Endothelial cell of umbilical vein (primary cell): ENCODE data around the gene CAMKMT. TPM values are rescaled to one million over a fixed set of nuclear protein-coding genes. Genes with fewer than 3 reads are reported as not detected.

ENCODE experiments used
- BruUV-seq: library from RNA; stranded (reverse); fragments of 400-500 nt; replicated peaks from 2 replicates; lab custom pipeline; 2021; lab: Mats Ljungman, UMichigan
- CTCF ChIA-PET: fragments of 300-600, 350-600 bp; sonication (Branson Sonifier 250); formaldehyde crosslinking; loops from one replicate; lab custom pipeline; 2021; ENCODE audit warnings: antibody characterized with exemption, inconsistent platforms; lab: Charles Lee
- POLR2A ChIA-PET: fragments of 300-600, 350-600 bp; sonication (Branson Sonifier 250); formaldehyde crosslinking; loops from one replicate; lab custom pipeline; 2021; ENCODE audit warnings: antibody characterized with exemption, inconsistent platforms; lab: Charles Lee
- DNase-seq: peaks from one replicate; pipeline ENCODE4 v3.0.0-alpha.2; 2011; ENCODE audit warnings: low read depth, low spot score
- FAIRE-seq: peaks from 2 replicates; lab custom pipeline; 2011; peaks lifted over from hg19 to GRCh38; lab: Jason Lieb, UNC
- H2AFZ ChIP-seq: 2 replicates; pipeline ENCODE4 v1.6.0; 2012; ENCODE audit warnings: low read depth, low read length, control low read depth, inconsistent platforms
- H3K27ac ChIP-seq: 2 replicates; pipeline ENCODE4 v1.5.1; 2011; ENCODE audit warnings: low read depth, mild to moderate bottlenecking, control low read depth, low read length, moderate library complexity; ENCODE audit not compliant: insufficient read depth
- H3K27me3 ChIP-seq, 2 experiments: 2 replicates each; pipeline versions ENCODE4 v1.6.0 to v1.6.1; 2011; ENCODE audit warnings: low read length in 2 of 2, mixed read lengths in 1 of 2; ENCODE audit not compliant: control insufficient read depth in 2 of 2, insufficient read depth in 2 of 2
- H3K36me3 ChIP-seq, 2 experiments: 2 replicates in 1 of 2; 3 replicates in 1 of 2; pipeline ENCODE4 v1.5.1; 2011; ENCODE audit warnings: low read length in 2 of 2, mild to moderate bottlenecking in 1 of 2, moderate library complexity in 1 of 2; ENCODE audit not compliant: control insufficient read depth in 2 of 2, insufficient read depth in 2 of 2; ENCODE audit errors: extremely low read depth in 1 of 2
- H3K4me1 ChIP-seq: 3 replicates; pipeline ENCODE4 v1.5.1; 2011; ENCODE audit warnings: mild to moderate bottlenecking, low read length; ENCODE audit not compliant: control insufficient read depth, insufficient read depth; ENCODE audit errors: extremely low read depth
- H3K4me2 ChIP-seq: 2 replicates; pipeline ENCODE4 v1.6.1; 2011; ENCODE audit warnings: low read length, control low read depth, mixed read lengths; ENCODE audit not compliant: insufficient read depth
- H3K4me3 ChIP-seq, 3 experiments: fragments of 200-600 bp in 1 of 3; sonication (generic), shearing (Covaris generic) in 1 of 3; replicated peaks in 1 of 3; 2 replicates each; pipeline ENCODE4 v1.5.1; 2011 to 2016; ENCODE audit warnings: control low read depth in 3 of 3, low read length in 3 of 3, mild to moderate bottlenecking in 2 of 3, inconsistent platforms in 1 of 3, low read depth in 1 of 3, moderate library complexity in 1 of 3; ENCODE audit not compliant: insufficient read depth in 1 of 3
- H3K79me2 ChIP-seq: 2 replicates; pipeline ENCODE4 v1.6.0; 2012; ENCODE audit warnings: low read length, inconsistent platforms; ENCODE audit not compliant: control insufficient read depth, insufficient read depth
- H3K9ac ChIP-seq: replicated peaks from 2 replicates; pipeline ENCODE3; 2011; ENCODE audit warnings: low read length, control low read depth; ENCODE audit not compliant: insufficient read depth; ENCODE audit errors: extremely low read depth
- H3K9me1 ChIP-seq: replicated peaks from 3 replicates; pipeline ENCODE4 v1.6.0; 2011; ENCODE audit warnings: mild to moderate bottlenecking, low read length; ENCODE audit not compliant: control insufficient read depth, insufficient read depth; ENCODE audit errors: extremely low read depth
- H3K9me3 ChIP-seq: replicated peaks from 2 replicates; pipeline ENCODE4 v1.5.1; 2012; ENCODE audit warnings: low read length, inconsistent platforms; ENCODE audit not compliant: control insufficient read depth, insufficient read depth
- H4K20me1 ChIP-seq: replicated peaks from 2 replicates; pipeline ENCODE3; 2011; ENCODE audit warnings: mild to moderate bottlenecking, low read length; ENCODE audit not compliant: control insufficient read depth, insufficient read depth; ENCODE audit errors: extremely low read depth
- CTCF ChIP-seq, 2 donors: IDR thresholded peaks; 1 replicate in 1 of 2; 2 replicates in 1 of 2; pipeline ENCODE4 v1.5.1; 2011; ENCODE audit warnings: low read length in 2 of 2, mild to moderate bottlenecking in 2 of 2, moderate library complexity in 2 of 2, control low read depth in 1 of 2, inconsistent platforms in 1 of 2, low read depth in 1 of 2; ENCODE audit not compliant: insufficient read depth in 1 of 2; ENCODE audit errors: extremely low read depth in 1 of 2
- EZH2 ChIP-seq: IDR thresholded peaks from 2 replicates; pipeline ENCODE4 v1.6.1; 2012; ENCODE audit warnings: borderline replicate concordance, low read depth, mild to moderate bottlenecking, moderate library complexity, low read length, inconsistent platforms; ENCODE audit not compliant: severe bottlenecking
- FOS ChIP-seq: IDR thresholded peaks from 2 replicates; pipeline ENCODE4 v1.6.1; 2011; ENCODE audit warnings: mild to moderate bottlenecking, low read length, moderate library complexity, borderline replicate concordance; ENCODE audit not compliant: insufficient read depth
- GATA2 ChIP-seq: IDR thresholded peaks from 2 replicates; pipeline ENCODE4 v1.7.0; 2011; ENCODE audit warnings: low read depth, mild to moderate bottlenecking, moderate library complexity, mixed read lengths, low read length; ENCODE audit not compliant: insufficient read length, insufficient read depth
- JUN ChIP-seq: IDR thresholded peaks from 2 replicates; pipeline ENCODE4 v1.6.1; 2011; ENCODE audit warnings: borderline replicate concordance, low read depth; ENCODE audit not compliant: insufficient read length, insufficient read depth
- MAX ChIP-seq: IDR thresholded peaks from 2 replicates; pipeline ENCODE4 v1.6.1; 2011; ENCODE audit not compliant: insufficient read depth, insufficient read length
- MYC ChIP-seq: IDR thresholded peaks from one replicate; pipeline ENCODE4 v1.6.1; 2011; ENCODE audit warnings: mild to moderate bottlenecking, low read depth, low read length
- POLR2A ChIP-seq: IDR thresholded peaks from 2 replicates; pipeline ENCODE4 v1.6.1; 2012; ENCODE audit warnings: low read depth, mild to moderate bottlenecking, control low read depth, low read length
- POLR2AphosphoS5 ChIP-seq: IDR thresholded peaks from 2 replicates; pipeline ENCODE4 v1.6.1; 2012; ENCODE audit warnings: low read depth, mild to moderate bottlenecking, control low read depth, low read length, moderate library complexity; ENCODE audit not compliant: insufficient read depth
- dilution Hi-C: fragments of 300-500 bp; cut with MboI; formaldehyde crosslinking; loops from one replicate; pipeline ENCODE4 v1.15.0; 2019; ENCODE audit warnings: low sequenced_read_pairs; ENCODE audit not compliant: extremely low pct_ligation_motif_present
- intact Hi-C: fragments of 100-400 bp; cut with micrococcal nuclease; formaldehyde crosslinking; loops from one replicate; pipeline ENCODE4 v1.10.0; 2022
- polyA plus RNA-seq, 4 experiments: library from polyadenylated mRNA; depleted of rRNA in 3 of 4; stranded (reverse) in 3 of 4; unstranded in 1 of 4; fragments of >200 nt; gene quantifications; 2 replicates each; pipeline versions ENCODE4 v1.2.1 to v1.2.3, GENCODE V29; 2011 to 2012; ENCODE audit warnings: missing spikeins in 1 of 4
- total RNA-seq: library from RNA; stranded (reverse); gene quantifications from 2 replicates; pipeline ENCODE4 v1.2.3, GENCODE V29; 2021

CAMKMT gene
- total and polyA plus RNA-seq, 2 donors (not counting 3 experiments of a cell fraction or from before 2014, with no cell fraction given), result 4.1 to 10.7 TPM

- POLR2A ChIA-PET, result no interaction called here
- FAIRE-seq, result peak; percentile 86
- intact Hi-C loops (loop anchor here (2.0 to 10.0 kb wide), 3 partner anchors 28 to 442 kb away; no protein-coding TSS in a partner anchor), dilution Hi-C loops (no loop called here)
- H3K4me3 ChIP-seq, result peak overlapping the region; percentile 59 to 89 (median 86)
- H3K27me3 ChIP-seq, result no peaks in the 10 kb centered on the region
- TF ChIP-seq MAX, result peak; percentile 36
- no peak for TF ChIP-seq GATA2
- TF ChIP-seq MYC, result no peak
- TF ChIP-seq CTCF (IDR thresholded peaks at IDR 0.05; ENCODE audit: extremely low read depth in 1 of 2, insufficient read depth in 1 of 2, low read depth in 1 of 2, low read length in 2 of 2), result no peak
- TF ChIP-seq FOS, result no peak
- TF ChIP-seq EZH2, result no peak
- TF ChIP-seq POLR2AphosphoS5, result no peak
- TF ChIP-seq POLR2A, result peak; percentile 48
- no peak for TF ChIP-seq JUN
- peaks cover 24% of the 10 kb centered on the region for H3K4me1 ChIP-seq
- H3K9me1 ChIP-seq, result no peaks in the 10 kb centered on the region
- H4K20me1 ChIP-seq, result no peaks in the 10 kb centered on the region
- H3K36me3 ChIP-seq, result no peaks in the 10 kb centered on the region
- DNase-seq, result peak; percentile 70
- H3K9ac ChIP-seq, result peak overlapping the region; percentile 98
- peak overlapping the region; percentile 99 for H3K27ac ChIP-seq
- CTCF ChIA-PET, result interaction anchor here (0.8 to 2.5 kb wide), 12 partner anchors 9 to 593 kb away, joined by 3 to 16 read pairs (median 5); no protein-coding TSS in a partner anchor
- H3K9me3 ChIP-seq, result no peaks in the 10 kb centered on the region
- H3K4me2 ChIP-seq, result peak overlapping the region; percentile 91
- H2AFZ ChIP-seq, result peak overlapping the region; percentile 96
- TSS peak; percentile 14 for BruUV-seq
- H3K79me2 ChIP-seq, result peaks cover 12% of the 10 kb centered on the region
Observed at GRCh38 chr2:44362207-44363015, 664 bp downstream of the CAMKMT start.
